GM12878 (cell line): ENCODE measurements around the gene TELO2. TPM values are rescaled to one million over a fixed set of nuclear protein-coding genes. Genes with fewer than 3 reads are reported as not detected.

Source experiments
- ATAC-seq: fragments of 200-7000 bp; cut with Tn5 transposase; 3 replicates; pipeline ENCODE4 v1.9.1; 2020; ENCODE audit warnings: mild to moderate bottlenecking, moderate library complexity
- BruUV-seq: library from RNA; stranded (reverse); fragments of 400-500 nt; replicated peaks from 2 replicates; lab custom pipeline; 2021; lab: Mats Ljungman, UMichigan
- CTCF ChIA-PET: fragments of 300-600 bp; sonication (Branson Sonifier 250); formaldehyde crosslinking; extraction: SDS; loops from one replicate; lab custom pipeline; 2021; ENCODE audit warnings: inconsistent platforms; lab: Yijun Ruan, JAX
- POLR2A ChIA-PET: fragments of 350-600 bp; formaldehyde crosslinking; extraction: SDS; loops from one replicate; lab custom pipeline; 2021; ENCODE audit warnings: inconsistent platforms; lab: Charles Lee
- RAD21 ChIA-PET: fragments of 300-600 bp; sonication (Branson Sonifier 250); formaldehyde crosslinking; loops from one replicate; lab custom pipeline; 2023; ENCODE audit warnings: antibody characterized with exemption; ENCODE audit not compliant: unreplicated experiment; lab: Charles Lee
- SMC1A ChIA-PET: fragments of 300-600 bp; sonication (Branson Sonifier 250); formaldehyde crosslinking; loops from one replicate; lab custom pipeline; 2023; ENCODE audit not compliant: unreplicated experiment, uncharacterized antibody; lab: Charles Lee
- DNase-seq: peaks from one replicate; pipeline ENCODE4 v3.0.0-alpha.2; 2011; ENCODE audit warnings: low read depth, low spot score
- FAIRE-seq: peaks from 3 replicates; lab custom pipeline; 2011; peaks lifted over from hg19 to GRCh38; lab: Jason Lieb, UNC
- H2AFZ ChIP-seq: 2 replicates; pipeline ENCODE4 v1.6.0; 2011; ENCODE audit warnings: low read depth, low read length, control low read depth; ENCODE audit not compliant: control insufficient read depth
- H3K27ac ChIP-seq: 2 replicates; pipeline ENCODE4 v1.5.1; 2011; ENCODE audit warnings: control low read depth; ENCODE audit not compliant: control insufficient read depth, insufficient read depth
- H3K27me3 ChIP-seq, 2 experiments: replicated peaks in 1 of 2; 2 replicates each; pipeline versions ENCODE4 v1.6.0 to v1.6.1; 2011; ENCODE audit warnings: low read length in 1 of 2; ENCODE audit not compliant: control insufficient read depth in 2 of 2, insufficient read depth in 2 of 2
- H3K36me3 ChIP-seq, 2 experiments: 2 replicates each; pipeline ENCODE4 v1.5.1; 2011; ENCODE audit warnings: low read length in 1 of 2; ENCODE audit not compliant: control insufficient read depth in 2 of 2, insufficient read depth in 2 of 2
- H3K4me1 ChIP-seq: 2 replicates; pipeline ENCODE4 v1.6.1; 2011; ENCODE audit warnings: mild to moderate bottlenecking, low read length, moderate library complexity, mixed read lengths; ENCODE audit not compliant: control insufficient read depth, insufficient read depth
- H3K4me2 ChIP-seq: 2 replicates; pipeline ENCODE4 v1.6.0; 2011; ENCODE audit warnings: control low read depth; ENCODE audit not compliant: control insufficient read depth, insufficient read depth
- H3K4me3 ChIP-seq: fragments of 200-600 bp; sonication (generic); 2 replicates; pipeline ENCODE4 v1.5.1; 2016
- H3K79me2 ChIP-seq: 2 replicates; pipeline ENCODE4 v1.6.0; 2011; ENCODE audit warnings: low read length; ENCODE audit not compliant: control insufficient read depth, insufficient read depth
- H3K9ac ChIP-seq: 2 replicates; pipeline ENCODE4 v1.8.0; 2011; ENCODE audit warnings: low read length, control low read depth, mixed read lengths; ENCODE audit not compliant: control insufficient read depth, insufficient read depth
- H3K9me3 ChIP-seq: replicated peaks from 3 replicates; pipeline ENCODE4 v1.5.1; 2011; ENCODE audit warnings: mild to moderate bottlenecking, low read length; ENCODE audit not compliant: control insufficient read depth, insufficient read depth
- H4K20me1 ChIP-seq: 2 replicates; pipeline ENCODE4 v1.6.0; 2011; ENCODE audit not compliant: control insufficient read depth, insufficient read depth
- BCL3 ChIP-seq: IDR thresholded peaks from 2 replicates; pipeline ENCODE4 v1.6.1; 2011; ENCODE audit warnings: borderline replicate concordance, low read depth, mild to moderate bottlenecking, moderate library complexity, low read length; ENCODE audit not compliant: insufficient read depth, poor library complexity, severe bottlenecking
- E2F8 ChIP-seq: fragments of 450-650 bp; IDR thresholded peaks from 2 replicates; pipeline ENCODE4 v1.6.1; 2018; ENCODE audit warnings: mild to moderate bottlenecking, low read depth, moderate library complexity; ENCODE audit not compliant: partially characterized antibody
- ESRRA ChIP-seq: IDR thresholded peaks from 2 replicates; pipeline ENCODE4 v1.6.1; 2012; ENCODE audit warnings: mild to moderate bottlenecking, low read length, improper control_type of control experiment
- FOXM1 ChIP-seq: IDR thresholded peaks from 2 replicates; pipeline ENCODE4 v1.6.1; 2012; ENCODE audit warnings: low read depth, mild to moderate bottlenecking, inconsistent platforms, low read length, moderate library complexity
- PBX3 ChIP-seq: IDR thresholded peaks from 2 replicates; pipeline ENCODE4 v1.6.1; 2011; ENCODE audit warnings: mild to moderate bottlenecking, low read depth, low read length, moderate library complexity; ENCODE audit not compliant: insufficient replicate concordance
- SKIL ChIP-seq: fragments of 450-650 bp; IDR thresholded peaks from 2 replicates; pipeline ENCODE4 v1.6.1; 2017; ENCODE audit warnings: mild to moderate bottlenecking, low read depth, inconsistent platforms; ENCODE audit not compliant: poor library complexity, severe bottlenecking
- TCF3 ChIP-seq: IDR thresholded peaks from 2 replicates; pipeline ENCODE4 v1.6.1; 2012; ENCODE audit warnings: low read depth, mild to moderate bottlenecking, low read length, borderline replicate concordance; ENCODE audit not compliant: insufficient read depth
- WGBS: methylation state at CpG from one replicate; pipeline ENCODE4 v1.1.6; 2016; ENCODE audit warnings: low lambda C conversion rate; ENCODE audit not compliant: insufficient replicate concordance, insufficient coverage; ENCODE audit errors: missing lambda C conversion rate; 5-methylcytosine and 5-hydroxymethylcytosine counted together
- in situ Hi-C: fragments of 300-500 bp; cut with MboI; formaldehyde crosslinking; loops from 9 replicates; pipeline ENCODE4 v1.14.3; 2018; ENCODE audit warnings: mixed read lengths
- intact Hi-C: fragments of 100-400 bp; cut with micrococcal nuclease; formaldehyde crosslinking; loops from one replicate; pipeline ENCODE4 v1.14.2; 2022; ENCODE audit not compliant: unreplicated experiment
- polyA plus RNA-seq, 11 experiments: library from polyadenylated mRNA; depleted of rRNA in 4 of 11; unstranded in 6 of 11; stranded (reverse) in 5 of 11; fragments of >200 nt; fragmentation: Nextera tagmentation in 4 of 11; fragmentation: Illumina TruSeq in 1 of 11; extraction: Ambion mirVana in 4 of 11; extraction: Trizol in 1 of 11; gene quantifications; 1 replicate in 1 of 11; 2 replicates in 10 of 11; pipeline versions ENCODE4 v1.2.1 to v1.2.3, GENCODE V29; 2011 to 2016; ENCODE audit warnings: inconsistent platforms in 2 of 11, missing spikeins in 2 of 11, low read depth in 1 of 11
- total RNA-seq, 4 experiments: library from RNA; depleted of rRNA in 3 of 4; stranded (reverse); fragments of >200 nt in 3 of 4; fragmentation: Illumina TruSeq in 1 of 4; extraction: Trizol in 1 of 4; gene quantifications; 2 replicates each; pipeline versions ENCODE4 v1.2.1 to v1.2.3, GENCODE V29; 2013 to 2021

Gene TELO2
- total and polyA plus RNA-seq, 10 of the 15 experiments (the other 5 are each of a cell fraction or from before 2014, with no cell fraction given) = 0.55 to 72.8 (median 18.6) TPM

- Histone ChIP-seq H3K27ac (no peak overlapping the region), H3K4me3 (no peak overlapping the region), H3K27me3 (no peaks in the 10 kb centered on the region; a peak in 1 of 4 replicates), H3K9ac (no peak overlapping the region), H3K4me1 (no peaks in the 10 kb centered on the region), H4K20me1 (no peaks in the 10 kb centered on the region), H3K4me2 (no peak overlapping the region), H3K9me3 (no peaks in the 10 kb centered on the region), H3K79me2 (no peaks in the 10 kb centered on the region), H2AFZ (no peak overlapping the region), H3K36me3 (no peaks in the 10 kb centered on the region)
- POLR2A ChIA-PET = no interaction called here
- intact Hi-C loops = no loop called here
- CTCF ChIA-PET = no interaction called here
- no TSS peak for BruUV-seq
- TF ChIP-seq ESRRA = no peak
- peak; percentile 30 for TF ChIP-seq PBX3
- TF ChIP-seq SKIL = no peak
- no peak for TF ChIP-seq FOXM1
- TF ChIP-seq TCF3 = peak; percentile 32; the same call in 1 of the 2 replicates
- TF ChIP-seq BCL3 = peak; percentile 95
- TF ChIP-seq E2F8 = no peak
- ATAC-seq (no peak), DNase-seq (no peak), FAIRE-seq (no peak)
- 59% methylated on average over 41 of the region's 42 CpGs for WGBS
- in situ Hi-C loops = no loop called here
- RAD21 ChIA-PET = no interaction called here
- SMC1A ChIA-PET = no interaction called here
Observed at GRCh38 chr16:1527836-1528811, 35.0 kb downstream of the TELO2 start.
